Measurements from ENCODE around the gene MT1F.

DNA sequence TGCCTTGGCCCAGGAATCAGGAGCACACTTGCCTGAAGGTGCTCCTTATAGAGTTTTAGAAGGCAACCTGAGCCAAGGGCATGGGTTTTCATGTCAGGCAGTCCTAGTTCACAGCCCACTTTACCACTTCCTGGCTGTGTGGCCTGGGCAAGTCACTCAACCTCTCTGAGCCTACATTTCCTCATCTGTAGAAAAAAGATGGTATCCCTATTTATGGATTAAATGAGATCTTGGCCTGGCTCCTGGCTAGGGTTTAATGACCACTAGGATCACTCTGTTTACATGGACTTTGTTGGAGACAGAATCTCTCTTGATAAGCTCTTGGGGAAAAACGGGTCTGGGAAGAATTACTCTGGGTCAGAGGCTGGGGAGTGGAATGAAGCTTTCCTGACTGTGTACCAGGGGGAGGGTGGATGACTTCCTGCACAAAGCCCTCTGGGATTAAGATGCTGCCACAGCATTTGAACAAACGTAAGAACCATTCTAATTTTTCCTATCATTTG, 47.1 kb upstream of the MT1F start:
- TF ChIP-seq, protein P1, sequence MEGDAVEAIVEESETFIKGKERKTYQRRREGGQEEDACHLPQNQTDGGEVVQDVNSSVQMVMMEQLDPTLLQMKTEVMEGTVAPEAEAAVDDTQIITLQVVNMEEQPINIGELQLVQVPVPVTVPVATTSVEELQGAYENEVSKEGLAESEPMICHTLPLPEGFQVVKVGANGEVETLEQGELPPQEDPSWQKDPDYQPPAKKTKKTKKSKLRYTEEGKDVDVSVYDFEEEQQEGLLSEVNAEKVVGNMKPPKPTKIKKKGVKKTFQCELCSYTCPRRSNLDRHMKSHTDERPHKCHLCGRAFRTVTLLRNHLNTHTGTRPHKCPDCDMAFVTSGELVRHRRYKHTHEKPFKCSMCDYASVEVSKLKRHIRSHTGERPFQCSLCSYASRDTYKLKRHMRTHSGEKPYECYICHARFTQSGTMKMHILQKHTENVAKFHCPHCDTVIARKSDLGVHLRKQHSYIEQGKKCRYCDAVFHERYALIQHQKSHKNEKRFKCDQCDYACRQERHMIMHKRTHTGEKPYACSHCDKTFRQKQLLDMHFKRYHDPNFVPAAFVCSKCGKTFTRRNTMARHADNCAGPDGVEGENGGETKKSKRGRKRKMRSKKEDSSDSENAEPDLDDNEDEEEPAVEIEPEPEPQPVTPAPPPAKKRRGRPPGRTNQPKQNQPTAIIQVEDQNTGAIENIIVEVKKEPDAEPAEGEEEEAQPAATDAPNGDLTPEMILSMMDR (conservative IDR thresholded peaks at IDR 0.05 in 1 of 2, IDR thresholded peaks at IDR 0.05 in 1 of 2; ENCODE audit: extremely low read depth in 1 of 2, insufficient read depth in 1 of 2, low read depth in 1 of 2, low read length in 2 of 2) = no peak
- TF ChIP-seq EZH2 (IDR thresholded peaks at IDR 0.05; ENCODE audit: borderline replicate concordance, low read length) = no peak
